HCT116 (cell line): ENCODE results near the gene MMP24. TPM values are rescaled to one million over a fixed set of nuclear protein-coding genes. Genes with fewer than 3 reads are reported as not detected.

Source experiments
- ATAC-seq: fragments of 200-7000 bp; cut with Tn5 transposase; 2 replicates; pipeline ENCODE4 v1.9.1; 2020; ENCODE audit warnings: mild to moderate bottlenecking, moderate library complexity
- BruUV-seq: library from RNA; stranded (reverse); fragments of 400-500 nt; replicated peaks from 2 replicates; lab custom pipeline; 2021; lab: Mats Ljungman, UMichigan
- CTCF ChIA-PET: fragments of 300-600 bp; sonication (Branson Sonifier 250); formaldehyde crosslinking; loops from one replicate; lab custom pipeline; 2021; ENCODE audit warnings: antibody characterized with exemption; lab: Charles Lee
- POLR2A ChIA-PET: fragments of 300-600, 350-600 bp; sonication (Branson Sonifier 250); formaldehyde crosslinking; loops from one replicate; lab custom pipeline; 2021; ENCODE audit warnings: antibody characterized with exemption; lab: Charles Lee
- RAD21 ChIA-PET, 2 experiments: fragments of 300-600 bp; sonication (Branson Sonifier 250); formaldehyde crosslinking; loops; one replicate each; lab custom pipeline; 2023; ENCODE audit warnings: low total read pairs in 2 of 2; ENCODE audit not compliant: uncharacterized antibody in 2 of 2, unreplicated experiment in 2 of 2, low non-redundant PET in 1 of 2; lab: Charles Lee
- DNase-seq: peaks from one replicate; pipeline ENCODE4 v3.0.0-alpha.2; 2010; ENCODE audit warnings: low read depth, low spot score
- H2AFZ ChIP-seq: fragments of 200-600 bp; shearing (Covaris generic), sonication (generic); 2 replicates; pipeline ENCODE4 v1.6.1; 2017; ENCODE audit warnings: low read depth, mixed run types, mixed read lengths, antibody characterized with exemption, low read length; ENCODE audit not compliant: poor library complexity, severe bottlenecking
- H3K27ac ChIP-seq: 2 replicates; pipeline ENCODE4 v1.5.1; 2012; ENCODE audit warnings: low read depth, low read length
- H3K27me3 ChIP-seq: fragments of 200-600 bp; sonication (generic); 2 replicates; pipeline ENCODE4 v1.6.1; 2016; ENCODE audit warnings: mixed run types, low read length, mixed read lengths; ENCODE audit not compliant: insufficient read depth
- H3K36me3 ChIP-seq, 2 experiments: fragments of 200-500 bp in 1 of 2; fragments of 200-600 bp in 1 of 2; sonication (Bioruptor generic) in 1 of 2; sonication (generic) in 1 of 2; 2 replicates each; pipeline versions ENCODE4 v1.5.1 to v1.6.1; 2014 to 2016; ENCODE audit warnings: low read length in 2 of 2, inconsistent platforms in 1 of 2, mixed read lengths in 1 of 2, mixed run types in 1 of 2; ENCODE audit not compliant: insufficient read depth in 2 of 2, control insufficient read depth in 1 of 2
- H3K4me1 ChIP-seq, 2 experiments: fragments of 200-600 bp in 1 of 2; sonication (generic) in 1 of 2; 2 replicates each; pipeline versions ENCODE4 v1.5.1 to v1.6.1; 2012 to 2017; ENCODE audit warnings: low read length in 2 of 2, inconsistent platforms in 1 of 2, mild to moderate bottlenecking in 1 of 2, mixed read lengths in 1 of 2, mixed run types in 1 of 2, moderate library complexity in 1 of 2; ENCODE audit not compliant: insufficient read depth in 2 of 2, control insufficient read depth in 1 of 2
- H3K4me2 ChIP-seq: fragments of 200-600 bp; sonication (generic); 2 replicates; pipeline ENCODE4 v1.6.1; 2017; ENCODE audit warnings: mixed run types, low read length, mixed read lengths
- H3K4me3 ChIP-seq, 2 experiments: fragments of 200-600 bp in 1 of 2; sonication (generic) in 1 of 2; replicated peaks in 1 of 2; 2 replicates each; pipeline ENCODE4 v1.5.1; 2011 to 2016; ENCODE audit warnings: low read length in 2 of 2, control low read depth in 1 of 2, low read depth in 1 of 2, mild to moderate bottlenecking in 1 of 2, mixed read lengths in 1 of 2, mixed run types in 1 of 2
- H3K79me2 ChIP-seq: fragments of 200-600 bp; sonication (generic); 2 replicates; pipeline ENCODE4 v1.6.1; 2017; ENCODE audit warnings: mild to moderate bottlenecking, mixed run types, low read length, moderate library complexity, mixed read lengths; ENCODE audit not compliant: insufficient read depth
- H3K9ac ChIP-seq: fragments of 200-600 bp; sonication (generic); 2 replicates; pipeline ENCODE4 v1.6.1; 2016; ENCODE audit warnings: low read length, mixed read lengths
- H3K9me2 ChIP-seq: fragments of 200-600 bp; sonication (generic), shearing (Covaris generic); 2 replicates; pipeline ENCODE4 v1.6.1; 2017; ENCODE audit warnings: mixed run types, mild to moderate bottlenecking, moderate library complexity; ENCODE audit not compliant: insufficient read depth
- H3K9me3 ChIP-seq, 2 experiments: fragments of 200-500 bp in 1 of 2; fragments of 200-600 bp in 1 of 2; sonication (Bioruptor generic) in 1 of 2; sonication (generic) in 1 of 2; 2 replicates each; pipeline ENCODE4 v1.6.1; 2014 to 2017; ENCODE audit warnings: low read length in 2 of 2, mixed read lengths in 2 of 2, inconsistent platforms in 1 of 2, low read depth in 1 of 2, mild to moderate bottlenecking in 1 of 2, mixed run types in 1 of 2, moderate library complexity in 1 of 2; ENCODE audit not compliant: control insufficient read depth in 1 of 2, insufficient read depth in 1 of 2
- H4K20me1 ChIP-seq: fragments of 200-600 bp; sonication (generic), shearing (Covaris generic); 2 replicates; pipeline ENCODE4 v1.6.1; 2017; ENCODE audit warnings: mixed run types, mild to moderate bottlenecking, moderate library complexity; ENCODE audit not compliant: insufficient read depth
- CEBPB ChIP-seq: IDR thresholded peaks from 2 replicates; pipeline ENCODE4 v1.6.1; 2012; ENCODE audit warnings: low read depth
- ELF1 ChIP-seq: IDR thresholded peaks from 2 replicates; pipeline ENCODE4 v1.6.1; 2012; ENCODE audit warnings: low read depth, borderline replicate concordance
- EZH2phosphoT487 ChIP-seq: fragments of 200-600 bp; IDR thresholded peaks from 2 replicates; pipeline ENCODE4 v1.6.1; 2018; ENCODE audit warnings: antibody characterized with exemption, borderline replicate concordance
- FOSL1 ChIP-seq: IDR thresholded peaks from 2 replicates; pipeline ENCODE4 v1.6.1; 2012; ENCODE audit warnings: low read depth
- MAX ChIP-seq: IDR thresholded peaks from 2 replicates; pipeline ENCODE4 v1.6.1; 2012
- SIN3A ChIP-seq: IDR thresholded peaks from 2 replicates; pipeline ENCODE4 v1.6.1; 2012; ENCODE audit warnings: low read depth
- intact Hi-C: fragments of 100-400 bp; cut with micrococcal nuclease; formaldehyde crosslinking; loops from 2 replicates; pipeline ENCODE4 v1.10.0; 2022
- total RNA-seq: library from RNA; stranded (reverse); gene quantifications from one replicate; pipeline ENCODE4 v1.2.1, GENCODE V29; 2021; ENCODE audit not compliant: unreplicated experiment

MMP24 gene
- total RNA-seq, 1 experiment from 2014 or later: not detected

- TF ChIP-seq MAX (no peak), EZH2phosphoT487 (no peak), FOSL1 (peak; percentile 49; the same call in 1 of the 2 replicates), SIN3A (no peak), ELF1 (no peak)
Observed at GRCh38 chr20:35320396-35321126, 94.1 kb downstream of the MMP24 start (continued).

- Histone ChIP-seq H3K4me2 (peak overlapping the region; percentile 64; the same call in 1 of the 2 replicates), H3K9me2 (no peaks in the 10 kb centered on the region), H2AFZ (no peak overlapping the region), H3K4me3 (no peak overlapping the region), H3K27ac (no peak overlapping the region), H3K27me3 (no peaks in the 10 kb centered on the region), H3K4me1 (peaks cover 57 to 78% of the 10 kb centered on the region in 2 experiments), H3K36me3 (no peaks in the 10 kb centered on the region), H3K79me2 (no peaks in the 10 kb centered on the region), H4K20me1 (no peaks in the 10 kb centered on the region)
- intact Hi-C loops: no loop called here
- no TSS peak for BruUV-seq
- no peak for ATAC-seq
- ChIA-PET CTCF (no interaction called here), RAD21 (no interaction called here), POLR2A (no interaction called here)
- 0 out of 2 replicates have a peak, but pooled peaks have one; percentile 10 for TF ChIP-seq CEBPB
- no peak for TF ChIP-seq MAX
- TF ChIP-seq, all 23 proteins: peak for 1
- no peak for DNase-seq
- H3K9ac ChIP-seq: no peak overlapping the region
- no peaks in the 10 kb centered on the region for H3K9me3 ChIP-seq
Observed at GRCh38 chr20:35325401-35325800, 98.9 kb downstream of the MMP24 start.
